Gastroesophageal sphincter (tissue), 4 donors: Measurements from ENCODE around the gene HINFP. TPM values are rescaled to one million over a fixed set of nuclear protein-coding genes. Genes with fewer than 3 reads are reported as not detected.

Source experiments
- ATAC-seq: fragments of 150-250 bp; one replicate; pipeline ENCODE4 v1.9.1; 2016; ENCODE audit warnings: mild to moderate bottlenecking, moderate library complexity
- H3K27ac ChIP-seq, 4 donors: fragments of 200-600 bp; sonication (generic) in 3 of 4; 1 replicate in 3 of 4; 2 replicates in 1 of 4; pipeline ENCODE4 v1.5.1; 2016 to 2019
- H3K27me3 ChIP-seq: fragments of 200-600 bp; sonication (generic); one replicate; pipeline ENCODE4 v1.5.1; 2019
- H3K36me3 ChIP-seq, 2 donors: fragments of 200-600 bp; sonication (generic); one replicate each; pipeline ENCODE4 v1.5.1; 2019; ENCODE audit warnings: control low read depth in 1 of 2
- H3K4me1 ChIP-seq, 3 donors: fragments of 200-600 bp; sonication (generic); 1 replicate in 2 of 3; 2 replicates in 1 of 3; pipeline ENCODE4 v1.5.1; 2016 to 2019; ENCODE audit warnings: control low read depth in 2 of 3
- H3K4me3 ChIP-seq, 2 donors: fragments of 200-600 bp; sonication (generic); one replicate each; pipeline ENCODE4 v1.5.1; 2019; ENCODE audit warnings: mild to moderate bottlenecking in 1 of 2, moderate library complexity in 1 of 2
- H3K9me3 ChIP-seq, 3 donors: fragments of 200-600 bp; sonication (generic); one replicate each; pipeline ENCODE4 v1.5.1; 2017 to 2019; ENCODE audit warnings: control low read depth in 2 of 3
- EP300 ChIP-seq: sonication (generic); formaldehyde crosslinking; IDR thresholded peaks from one replicate; pipeline ENCODE4 v1.6.1; 2017; ENCODE audit warnings: antibody characterized with exemption, mild to moderate bottlenecking
- POLR2A ChIP-seq, 2 donors: fragments of 450-650 bp; IDR thresholded peaks; one replicate each; pipeline ENCODE4 v1.6.1; 2017; ENCODE audit warnings: antibody characterized with exemption in 2 of 2, mild to moderate bottlenecking in 2 of 2, moderate library complexity in 1 of 2
- POLR2AphosphoS5 ChIP-seq: sonication (generic); formaldehyde crosslinking; IDR thresholded peaks from one replicate; pipeline ENCODE4 v1.6.1; 2017; ENCODE audit warnings: antibody characterized with exemption
- WGBS, 2 donors: methylation state at CpG; one replicate each; pipeline ENCODE4 v1.1.5; 2018; ENCODE audit warnings: low coverage in 1 of 2; 5-methylcytosine and 5-hydroxymethylcytosine counted together
- total RNA-seq, 4 donors: library from RNA; depleted of rRNA; stranded (reverse); fragments of >200 nt; gene quantifications; one replicate each; pipeline ENCODE4 v1.1.0, GENCODE V29; 2016
- TF ChIP-seq, protein P1 (sequence below), 4 experiments: fragments of 200-600 bp in 2 of 4; fragments of 450-650 bp in 2 of 4; sonication (generic) in 1 of 4; IDR thresholded peaks; one replicate each; pipeline ENCODE4 v1.5.1; 2017 to 2019; ENCODE audit warnings: antibody characterized with exemption in 4 of 4, mild to moderate bottlenecking in 2 of 4, moderate library complexity in 2 of 4

HINFP gene
- total RNA-seq, 4 donors from 2014 or later, result 19.0 to 30.2 (median 23.3) TPM

GRCh38 chr11:119155733-119156492 is 34.5 kb downstream of the HINFP start:
- no peak for ATAC-seq
- no peaks in the 10 kb centered on the region for H3K27me3 ChIP-seq
- TF ChIP-seq, protein P1, sequence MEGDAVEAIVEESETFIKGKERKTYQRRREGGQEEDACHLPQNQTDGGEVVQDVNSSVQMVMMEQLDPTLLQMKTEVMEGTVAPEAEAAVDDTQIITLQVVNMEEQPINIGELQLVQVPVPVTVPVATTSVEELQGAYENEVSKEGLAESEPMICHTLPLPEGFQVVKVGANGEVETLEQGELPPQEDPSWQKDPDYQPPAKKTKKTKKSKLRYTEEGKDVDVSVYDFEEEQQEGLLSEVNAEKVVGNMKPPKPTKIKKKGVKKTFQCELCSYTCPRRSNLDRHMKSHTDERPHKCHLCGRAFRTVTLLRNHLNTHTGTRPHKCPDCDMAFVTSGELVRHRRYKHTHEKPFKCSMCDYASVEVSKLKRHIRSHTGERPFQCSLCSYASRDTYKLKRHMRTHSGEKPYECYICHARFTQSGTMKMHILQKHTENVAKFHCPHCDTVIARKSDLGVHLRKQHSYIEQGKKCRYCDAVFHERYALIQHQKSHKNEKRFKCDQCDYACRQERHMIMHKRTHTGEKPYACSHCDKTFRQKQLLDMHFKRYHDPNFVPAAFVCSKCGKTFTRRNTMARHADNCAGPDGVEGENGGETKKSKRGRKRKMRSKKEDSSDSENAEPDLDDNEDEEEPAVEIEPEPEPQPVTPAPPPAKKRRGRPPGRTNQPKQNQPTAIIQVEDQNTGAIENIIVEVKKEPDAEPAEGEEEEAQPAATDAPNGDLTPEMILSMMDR (IDR thresholded peaks at IDR 0.05), result no peak
- TF ChIP-seq EP300 (no peak), POLR2A (IDR thresholded peaks at IDR 0.05) (no peak), POLR2AphosphoS5 (no peak)
- H3K27ac ChIP-seq, result no peak overlapping the region
- no peaks in the 10 kb centered on the region for H3K9me3 ChIP-seq
- H3K36me3 ChIP-seq, result no peaks in the 10 kb centered on the region
- no peaks in the 10 kb centered on the region for H3K4me1 ChIP-seq
- no peak overlapping the region for H3K4me3 ChIP-seq
- WGBS, 2 donors, result 0 to 40% methylated on average over 1 to 8 of the region's 8 CpGs

- no peaks in the 10 kb centered on the region for H3K27me3 ChIP-seq
- no peak for ATAC-seq
- 87 to 92% methylated on average over 2 to 4 of the region's 10 CpGs for WGBS, 2 donors
- H3K27ac ChIP-seq, result no peak overlapping the region
- no peaks in the 10 kb centered on the region for H3K36me3 ChIP-seq
- no peaks in the 10 kb centered on the region for H3K4me1 ChIP-seq
- no peaks in the 10 kb centered on the region for H3K9me3 ChIP-seq
- TF ChIP-seq, protein P1 (IDR thresholded peaks at IDR 0.05), result no peak
- H3K4me3 ChIP-seq, result no peak overlapping the region
These were observed 35.1 kb downstream of the HINFP start for GRCh38 chr11:119156496-119156895.

DNA sequence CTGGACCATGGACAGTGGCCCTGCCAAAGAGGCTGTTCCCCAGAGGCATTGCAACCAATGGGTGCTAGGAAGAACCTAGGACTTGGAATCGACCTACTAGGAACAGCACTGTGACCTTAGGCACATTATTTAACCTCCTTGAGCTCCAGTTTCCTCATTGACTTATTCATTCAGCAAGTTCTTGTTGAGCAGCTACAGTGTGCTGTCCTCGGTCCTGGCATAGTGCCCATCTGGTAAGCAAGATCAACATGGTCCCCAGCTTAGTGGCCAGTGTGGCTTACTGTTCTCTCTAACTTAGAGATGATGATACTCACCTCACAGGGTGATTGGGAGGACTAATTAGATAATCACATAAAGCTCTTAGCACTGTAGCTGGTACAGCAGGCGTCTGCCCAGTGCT is 35.7 kb downstream of the HINFP start:
- TF ChIP-seq POLR2A (IDR thresholded peaks at IDR 0.05) (no peak), POLR2AphosphoS5 (no peak), EP300 (no peak)
- TF ChIP-seq, protein P1 (IDR thresholded peaks at IDR 0.05), result no peak
- Histone ChIP-seq H3K4me3 (no peak overlapping the region), H3K36me3 (no peaks in the 10 kb centered on the region), H3K4me1 (no peaks in the 10 kb centered on the region), H3K27me3 (no peaks in the 10 kb centered on the region), H3K9me3 (no peaks in the 10 kb centered on the region), H3K27ac (no peak overlapping the region)
- ATAC-seq, result no peak
- WGBS, 2 donors, result 0 to 44% methylated on average over 1 to 2 of the region's 3 CpGs

DNA sequence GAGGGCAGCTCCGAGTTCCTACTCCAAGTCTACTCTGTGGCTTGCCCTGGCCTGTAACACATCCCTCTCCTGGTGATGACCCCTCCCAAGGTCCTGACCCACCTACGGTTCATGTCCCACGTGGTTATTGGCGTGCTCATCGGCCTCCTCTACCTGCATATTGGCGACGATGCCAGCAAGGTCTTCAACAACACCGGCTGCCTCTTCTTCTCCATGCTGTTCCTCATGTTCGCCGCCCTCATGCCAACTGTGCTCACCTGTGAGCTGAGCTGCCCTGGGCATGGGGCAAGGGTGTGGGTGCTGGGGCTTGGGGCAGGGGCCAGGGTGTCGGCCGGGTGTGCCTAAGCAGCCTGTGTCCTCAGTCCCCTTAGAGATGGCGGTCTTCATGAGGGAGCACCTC is 37.1 kb downstream of the HINFP start:
- ATAC-seq, result no peak
- 97% methylated on average over 8 of the region's 13 CpGs; no CpG with 5 or more reads in 1 of the 2 donors for WGBS, 2 donors
- Histone ChIP-seq H3K4me3 (no peak overlapping the region), H3K36me3 (no peaks in the 10 kb centered on the region), H3K4me1 (no peaks in the 10 kb centered on the region), H3K27ac (no peak overlapping the region), H3K9me3 (no peaks in the 10 kb centered on the region), H3K27me3 (no peaks in the 10 kb centered on the region)
- TF ChIP-seq EP300 (no peak), POLR2A (IDR thresholded peaks at IDR 0.05) (no peak), POLR2AphosphoS5 (no peak)
- TF ChIP-seq, protein P1 (IDR thresholded peaks at IDR 0.05), result no peak

DNA sequence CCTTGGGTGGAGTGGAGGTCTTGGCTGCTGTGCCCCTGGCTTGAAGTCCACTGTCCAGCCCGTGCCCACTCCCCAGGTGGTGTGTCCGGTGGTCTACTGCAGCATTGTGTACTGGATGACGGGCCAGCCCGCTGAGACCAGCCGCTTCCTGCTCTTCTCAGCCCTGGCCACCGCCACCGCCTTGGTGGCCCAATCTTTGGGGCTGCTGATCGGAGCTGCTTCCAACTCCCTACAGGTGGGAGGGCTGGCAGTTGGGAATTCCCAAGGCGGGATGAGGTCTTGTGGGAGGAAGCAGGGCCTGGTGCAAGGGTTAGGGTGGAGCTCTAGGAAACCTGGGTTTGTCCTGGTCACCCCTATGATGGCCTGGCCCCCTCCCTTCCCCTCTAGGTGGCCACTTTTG is 38.8 kb downstream of the HINFP start:
- TF ChIP-seq EP300, result no peak
- no peak for TF ChIP-seq POLR2A (IDR thresholded peaks at IDR 0.05)
- TF ChIP-seq, protein P1 (IDR thresholded peaks at IDR 0.05), result no peak
- no peak for TF ChIP-seq POLR2AphosphoS5
- no peak overlapping the region for H3K27ac ChIP-seq
- H3K36me3 ChIP-seq, result no peaks in the 10 kb centered on the region
- no peak overlapping the region for H3K4me3 ChIP-seq
- no peaks in the 10 kb centered on the region for H3K27me3 ChIP-seq
- 80 to 92% methylated on average over 2 of the region's 9 CpGs for WGBS, 2 donors
- no peaks in the 10 kb centered on the region for H3K4me1 ChIP-seq
- H3K9me3 ChIP-seq, result no peaks in the 10 kb centered on the region
- ATAC-seq, result no peak
